Measurements from ENCODE around the gene ATF2.
"Not testable (repeated sequence)": the region's sequence is repeated elsewhere in the genome, so short reads cannot be mapped to it uniquely, and the experiment has no call there.

ATF2 gene

GRCh38 chr2:175135177-175135576, 32.8 kb downstream of the ATF2 start:
- H3K4me3 ChIP-seq (ENCODE audit: low read depth, low read length) = no peak overlapping the region
- no peak for DNase-seq (ENCODE audit: low read depth)
- TF ChIP-seq POLR2A (IDR thresholded peaks at IDR 0.05; ENCODE audit: extremely low read depth, insufficient read length) = no peak
- no peak for TF ChIP-seq CTCF (IDR thresholded peaks at IDR 0.05; ENCODE audit: low read depth, low read length)
- no peak for TF ChIP-seq MAX (IDR thresholded peaks at IDR 0.05; ENCODE audit: low read depth, low read length)
- no peak for TF ChIP-seq MYC (IDR thresholded peaks at IDR 0.05; ENCODE audit: low read depth, low read length)

- DNase-seq (ENCODE audit: low read depth) = no peak
- H3K4me3 ChIP-seq (ENCODE audit: low read depth, low read length) = no peak overlapping the region
- TF ChIP-seq MAX (IDR thresholded peaks at IDR 0.05; ENCODE audit: low read depth, low read length) (no peak), POLR2A (IDR thresholded peaks at IDR 0.05; ENCODE audit: extremely low read depth, insufficient read length) (no peak), MYC (IDR thresholded peaks at IDR 0.05; ENCODE audit: low read depth, low read length) (no peak), CTCF (IDR thresholded peaks at IDR 0.05; ENCODE audit: low read depth, low read length) (no peak)
Measured at GRCh38 chr2:175131252-175131651, 36.8 kb downstream of the ATF2 start.

- no peak for DNase-seq (ENCODE audit: low read depth)
- TF ChIP-seq MYC (IDR thresholded peaks at IDR 0.05; ENCODE audit: low read depth, low read length) (no peak), CTCF (IDR thresholded peaks at IDR 0.05; ENCODE audit: low read depth, low read length) (no peak), POLR2A (IDR thresholded peaks at IDR 0.05; ENCODE audit: extremely low read depth, insufficient read length) (no peak), MAX (IDR thresholded peaks at IDR 0.05; ENCODE audit: low read depth, low read length) (no peak)
- H3K4me3 ChIP-seq (ENCODE audit: low read depth, low read length) = no peak overlapping the region
Measured at GRCh38 chr2:175126661-175127060, 41.3 kb downstream of the ATF2 start.

GRCh38 chr2:175123254-175123653, 44.7 kb downstream of the ATF2 start:
- DNase-seq (ENCODE audit: low read depth) = no peak
- H3K4me3 ChIP-seq (ENCODE audit: low read depth, low read length) = no peak overlapping the region
- TF ChIP-seq MAX (IDR thresholded peaks at IDR 0.05; ENCODE audit: low read depth, low read length) (no peak), CTCF (IDR thresholded peaks at IDR 0.05; ENCODE audit: low read depth, low read length) (no peak), MYC (IDR thresholded peaks at IDR 0.05; ENCODE audit: low read depth, low read length) (no peak), POLR2A (IDR thresholded peaks at IDR 0.05; ENCODE audit: extremely low read depth, insufficient read length) (no peak)

GRCh38 chr2:175111200-175111657, 56.8 kb downstream of the ATF2 start:
- H3K4me3 ChIP-seq (ENCODE audit: low read depth, low read length) = no peak overlapping the region
- TF ChIP-seq CTCF (IDR thresholded peaks at IDR 0.05; ENCODE audit: low read depth, low read length) = peak; percentile 44
- no peak for TF ChIP-seq MAX (IDR thresholded peaks at IDR 0.05; ENCODE audit: low read depth, low read length)
- DNase-seq (ENCODE audit: low read depth) = peak; percentile 64

GRCh38 chr2:175108091-175108490, 59.9 kb downstream of the ATF2 start:
- DNase-seq (ENCODE audit: low read depth); H3K4me3 ChIP-seq (ENCODE audit: low read depth, low read length): not testable (repeated sequence)

Data from NB4 (cell line).